Neural progenitor cell (in vitro differentiated cells): ENCODE measurements around the gene MTCL1.

Experiments used
- EZH2phosphoT487 ChIP-seq: fragments of 200-600 bp; sonication (generic); IDR thresholded peaks from 2 replicates; pipeline ENCODE4 v1.6.1; 2017; ENCODE audit warnings: antibody characterized with exemption
- TF ChIP-seq, protein P1 (sequence below): fragments of 200-600 bp; sonication (generic); IDR thresholded peaks from 2 replicates; pipeline ENCODE4 v1.5.1; 2017; ENCODE audit warnings: antibody characterized with exemption, mild to moderate bottlenecking

DNA sequence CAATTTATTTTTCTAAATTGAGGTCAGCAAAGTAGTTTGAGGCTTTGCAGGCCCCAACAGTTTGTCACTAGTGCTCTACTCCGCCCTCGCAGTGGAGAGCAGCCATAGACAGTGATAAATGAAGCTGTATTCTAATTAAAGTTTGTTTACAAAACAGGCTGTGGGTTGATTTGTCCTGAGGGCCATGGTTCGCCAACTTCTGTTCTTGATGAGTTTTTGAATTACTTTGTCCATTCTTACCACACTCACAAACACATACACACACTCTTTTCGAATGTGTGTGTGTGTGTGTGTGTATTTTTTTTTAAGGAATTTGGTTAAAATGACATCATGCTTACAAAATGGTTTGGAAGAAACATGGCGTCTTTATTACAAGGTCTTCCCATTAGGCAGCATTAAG is 68.6 kb downstream of the MTCL1 start:
- TF ChIP-seq, protein P1, sequence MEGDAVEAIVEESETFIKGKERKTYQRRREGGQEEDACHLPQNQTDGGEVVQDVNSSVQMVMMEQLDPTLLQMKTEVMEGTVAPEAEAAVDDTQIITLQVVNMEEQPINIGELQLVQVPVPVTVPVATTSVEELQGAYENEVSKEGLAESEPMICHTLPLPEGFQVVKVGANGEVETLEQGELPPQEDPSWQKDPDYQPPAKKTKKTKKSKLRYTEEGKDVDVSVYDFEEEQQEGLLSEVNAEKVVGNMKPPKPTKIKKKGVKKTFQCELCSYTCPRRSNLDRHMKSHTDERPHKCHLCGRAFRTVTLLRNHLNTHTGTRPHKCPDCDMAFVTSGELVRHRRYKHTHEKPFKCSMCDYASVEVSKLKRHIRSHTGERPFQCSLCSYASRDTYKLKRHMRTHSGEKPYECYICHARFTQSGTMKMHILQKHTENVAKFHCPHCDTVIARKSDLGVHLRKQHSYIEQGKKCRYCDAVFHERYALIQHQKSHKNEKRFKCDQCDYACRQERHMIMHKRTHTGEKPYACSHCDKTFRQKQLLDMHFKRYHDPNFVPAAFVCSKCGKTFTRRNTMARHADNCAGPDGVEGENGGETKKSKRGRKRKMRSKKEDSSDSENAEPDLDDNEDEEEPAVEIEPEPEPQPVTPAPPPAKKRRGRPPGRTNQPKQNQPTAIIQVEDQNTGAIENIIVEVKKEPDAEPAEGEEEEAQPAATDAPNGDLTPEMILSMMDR, result no peak
- TF ChIP-seq EZH2phosphoT487, result no peak
